Activated effector memory CD4-positive, alpha-beta T cell treated with anti-CD3 and anti-CD28 coated beads, Interleukin-2, amount 50 U/mL, for 16 hours (primary cell): ENCODE measurements around the gene MARCHF2.

Experiments
- DNase-seq: peaks from one replicate; pipeline ENCODE4 v3.0.0-alpha.2; 2020

MARCHF2 gene

GRCh38 chr19:8455018-8455417, 41.9 kb downstream of the MARCHF2 start:
- DNase-seq = no peak

- no peak for DNase-seq
Observed at GRCh38 chr19:8456064-8456463, 43.0 kb downstream of the MARCHF2 start.

GRCh38 chr19:8457209-8457608, 44.1 kb downstream of the MARCHF2 start:
- DNase-seq = no peak

GRCh38 chr19:8457827-8458226, 44.7 kb downstream of the MARCHF2 start:
- no peak for DNase-seq

GRCh38 chr19:8458380-8458779, 45.3 kb downstream of the MARCHF2 start:
- no peak for DNase-seq

- no peak for DNase-seq
Observed at GRCh38 chr19:8459095-8459494, 46.0 kb downstream of the MARCHF2 start.

GRCh38 chr19:8459520-8460270, 46.6 kb downstream of the MARCHF2 start:
- DNase-seq = no peak

- no peak for DNase-seq
Observed at GRCh38 chr19:8460516-8461298, 47.6 kb downstream of the MARCHF2 start.

GRCh38 chr19:8461376-8461775, 48.3 kb downstream of the MARCHF2 start:
- DNase-seq = no peak

- DNase-seq = no peak
Observed at GRCh38 chr19:8461891-8462290, 48.8 kb downstream of the MARCHF2 start.

GRCh38 chr19:8462571-8462970, 49.5 kb downstream of the MARCHF2 start:
- no peak for DNase-seq

GRCh38 chr19:8463365-8463764, 50.3 kb downstream of the MARCHF2 start:
- no peak for DNase-seq

GRCh38 chr19:8466018-8466417, 52.9 kb downstream of the MARCHF2 start:
- no peak for DNase-seq

GRCh38 chr19:8468124-8468523, 55.0 kb downstream of the MARCHF2 start:
- DNase-seq = no peak

- no peak for DNase-seq
Observed at GRCh38 chr19:8468761-8469373, 55.8 kb downstream of the MARCHF2 start.

GRCh38 chr19:8469613-8470368, 56.7 kb downstream of the MARCHF2 start:
- DNase-seq = no peak

GRCh38 chr19:8473648-8474476, 60.8 kb downstream of the MARCHF2 start:
- DNase-seq = no peak

GRCh38 chr19:8475005-8475404, 61.9 kb downstream of the MARCHF2 start:
- DNase-seq = no peak

GRCh38 chr19:8476524-8476923, 63.4 kb downstream of the MARCHF2 start:
- DNase-seq = no peak

- DNase-seq = no peak
Observed at GRCh38 chr19:8477889-8478288, 64.8 kb downstream of the MARCHF2 start.

GRCh38 chr19:8478598-8478997, 65.5 kb downstream of the MARCHF2 start:
- DNase-seq = no peak

- DNase-seq = no peak
Observed at GRCh38 chr19:8481201-8481600, 68.1 kb downstream of the MARCHF2 start.
